Endodermal cell (in vitro differentiated cells): ENCODE results near the gene SBNO2. TPM values are rescaled to one million over a fixed set of nuclear protein-coding genes. Genes with fewer than 3 reads are reported as not detected.

Experiments used
- DNase-seq: peaks from one replicate; pipeline ENCODE4 v3.0.0-alpha.2; 2017
- H3K27ac ChIP-seq: 2 replicates; pipeline ENCODE4 v1.5.1; 2013; ENCODE audit warnings: mild to moderate bottlenecking, low read depth, low read length, moderate library complexity
- H3K27me3 ChIP-seq: 2 replicates; pipeline ENCODE4 v1.6.1; 2013; ENCODE audit warnings: mild to moderate bottlenecking, low read length, moderate library complexity; ENCODE audit not compliant: insufficient read depth, control insufficient read depth, poor library complexity, severe bottlenecking
- H3K36me3 ChIP-seq: 2 replicates; pipeline ENCODE4 v1.7.0; 2013; ENCODE audit warnings: mild to moderate bottlenecking, low read length, moderate library complexity; ENCODE audit not compliant: control insufficient read depth, insufficient read depth
- H3K4me1 ChIP-seq: one replicate; pipeline ENCODE4 v1.7.0; 2013; ENCODE audit warnings: low read length; ENCODE audit not compliant: control insufficient read depth, insufficient read depth
- H3K4me3 ChIP-seq: 2 replicates; pipeline ENCODE4 v1.5.1; 2013; ENCODE audit warnings: mild to moderate bottlenecking, low read length, moderate library complexity
- H3K9ac ChIP-seq: 2 replicates; pipeline ENCODE4 v1.6.1; 2013; ENCODE audit warnings: mild to moderate bottlenecking, low read length, moderate library complexity; ENCODE audit not compliant: poor library complexity, severe bottlenecking; ENCODE audit errors: extremely low read depth
- H3K9me3 ChIP-seq: 2 replicates; pipeline ENCODE4 v1.6.1; 2013; ENCODE audit warnings: mild to moderate bottlenecking, low read length, moderate library complexity; ENCODE audit not compliant: control insufficient read depth
- H3K27ac Mint-ChIP-seq: 2 replicates; pipeline ENCODE4 v1.8.0; 2020; ENCODE audit warnings: mixed read lengths
- H3K27me3 Mint-ChIP-seq: 2 replicates; pipeline ENCODE4 v1.8.0; 2021; ENCODE audit warnings: mild to moderate bottlenecking, mixed read lengths; ENCODE audit not compliant: insufficient read depth
- H3K36me3 Mint-ChIP-seq: 2 replicates; pipeline ENCODE4 v1.8.0; 2020; ENCODE audit warnings: low read depth, mixed read lengths
- H3K4me1 Mint-ChIP-seq: 2 replicates; pipeline ENCODE4 v1.8.0; 2020; ENCODE audit warnings: mixed read lengths
- H3K4me3 Mint-ChIP-seq: 2 replicates; pipeline ENCODE4 v1.8.0; 2020; ENCODE audit warnings: mild to moderate bottlenecking, moderate library complexity, mixed read lengths
- H3K9me3 Mint-ChIP-seq: 2 replicates; pipeline ENCODE4 v1.8.0; 2020; ENCODE audit warnings: mild to moderate bottlenecking, mixed read lengths
- CTCF ChIP-seq: fragments of 200-600 bp; sonication (generic); conservative IDR thresholded peaks from 2 replicates; pipeline ENCODE4 v1.5.0; 2021; ENCODE audit warnings: antibody characterized with exemption, mild to moderate bottlenecking
- WGBS, 2 experiments: methylation state at CpG; one replicate each; pipeline versions ENCODE4 v1.1.5 to v1.1.7; 2013; ENCODE audit warnings: missing lambda C conversion rate in 2 of 2, mixed read lengths in 1 of 2; ENCODE audit not compliant: insufficient coverage in 1 of 2, insufficient read length in 1 of 2; 5-methylcytosine and 5-hydroxymethylcytosine counted together
- total RNA-seq, 2 donors: library from RNA; stranded (reverse); fragmentation: NEBNext Ultra II Directional in 1 of 2; extraction: Animal tissue kit (Norgen Biotek cat#: 25700) in 1 of 2; gene quantifications; 2 replicates in 1 of 2; 3 replicates in 1 of 2; pipeline ENCODE4 v1.2.1, GENCODE V29; 2021

Gene SBNO2
- total RNA-seq, 2 donors from 2014 or later: 43.3 to 50.4 TPM

DNA sequence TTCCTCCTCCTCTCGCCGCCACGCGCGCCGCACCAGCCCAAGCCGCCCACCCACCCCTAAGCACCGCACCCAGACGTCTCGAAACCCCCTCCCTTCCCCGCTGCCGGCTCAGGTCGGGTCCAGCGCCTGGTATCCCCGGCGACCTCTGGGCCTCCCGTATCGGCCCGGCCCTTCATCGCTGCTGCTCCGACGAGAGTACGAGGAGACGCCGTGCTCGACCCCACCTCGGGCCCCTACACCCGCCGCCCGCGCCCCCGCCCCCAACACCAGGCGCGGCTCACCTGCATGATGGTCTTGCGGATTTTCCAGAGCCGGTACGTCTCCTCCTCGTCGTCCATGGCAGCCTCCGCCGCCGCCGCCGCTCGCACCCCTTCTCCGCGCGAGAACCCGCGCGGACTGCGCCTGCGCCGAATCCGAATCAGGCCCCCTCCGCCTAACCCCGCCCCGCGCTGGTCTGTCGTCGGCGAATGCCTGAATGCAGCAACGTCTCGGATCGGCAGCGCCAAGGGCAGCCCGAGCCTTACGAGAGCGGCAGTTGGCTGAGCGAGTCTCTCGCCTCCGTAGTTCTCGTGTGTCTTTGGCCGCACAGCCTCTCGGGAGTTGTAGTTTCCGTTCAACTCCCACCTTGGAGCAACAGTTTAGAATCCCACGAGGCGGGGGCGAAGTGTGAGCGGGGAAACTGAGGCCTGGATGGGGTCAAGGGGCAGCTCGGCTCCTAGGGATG is 78.9 kb downstream of the SBNO2 start, which contains the start of gene POLR2E:
TSS of gene POLR2E (minus strand) at position 398 of the 724 bp plus-strand sequence. CDS start at position 338, 60 bp downstream.
- Histone ChIP-seq H3K27me3 (no peaks in the 10 kb centered on the region), H3K4me3 (peak within 1 kb of the TSS; percentile 87), H3K9me3 (no peaks in the 10 kb centered on the region), H3K4me1 (no peaks in the 10 kb centered on the region), H3K36me3 (peaks cover 30% of the 10 kb centered on the region), H3K9ac (peak within 1 kb of the TSS; percentile 73), H3K27ac (no peak within 1 kb of the TSS)
- 0 to 1% methylated on average over 52 to 81 of the region's 81 CpGs for WGBS, 2 experiments
- peak; percentile 99 for DNase-seq
- TF ChIP-seq CTCF: no peak
- Mint-ChIP-seq H3K9me3 (no peaks in the 10 kb centered on the region), H3K36me3 (peaks cover 22% of the 10 kb centered on the region), H3K27me3 (no peaks in the 10 kb centered on the region), H3K27ac (peak within 1 kb of the TSS; percentile 88), H3K4me3 (peak within 1 kb of the TSS; percentile 86), H3K4me1 (peaks cover 4% of the 10 kb centered on the region)

DNA sequence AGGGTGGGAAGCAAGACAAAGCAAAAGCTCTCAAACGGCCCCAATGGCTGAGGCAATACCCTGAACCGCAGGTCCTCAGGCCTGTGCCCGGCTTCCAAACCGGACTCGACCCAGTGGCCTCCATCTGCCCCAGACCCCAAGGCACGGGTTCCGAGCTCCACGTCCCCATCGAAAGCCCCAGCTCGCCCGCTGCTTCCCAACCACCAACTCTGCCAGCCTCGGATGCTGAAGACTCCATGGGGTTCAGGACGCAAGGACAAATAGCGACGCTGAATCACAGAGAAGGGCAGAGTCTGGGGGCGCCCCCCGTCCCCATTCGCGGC is 79.5 kb downstream of the SBNO2 start:
- Mint-ChIP-seq H3K4me1 (peaks cover 4% of the 10 kb centered on the region), H3K36me3 (peaks cover 22% of the 10 kb centered on the region), H3K27me3 (no peaks in the 10 kb centered on the region), H3K9me3 (no peaks in the 10 kb centered on the region), H3K27ac (peak overlapping the region; percentile 88), H3K4me3 (peak overlapping the region; percentile 86)
- no peak for DNase-seq
- Histone ChIP-seq H3K27ac (no peak overlapping the region), H3K27me3 (no peaks in the 10 kb centered on the region), H3K4me1 (no peaks in the 10 kb centered on the region), H3K9ac (peak overlapping the region; percentile 73), H3K36me3 (peaks cover 30% of the 10 kb centered on the region), H3K4me3 (peak overlapping the region; percentile 87), H3K9me3 (no peaks in the 10 kb centered on the region)
- WGBS, 2 experiments: 0 to 2% methylated on average over 8 to 19 of the region's 19 CpGs
- no peak for TF ChIP-seq CTCF

- H3K27ac ChIP-seq: no peak overlapping the region
- no peaks in the 10 kb centered on the region for H3K9me3 ChIP-seq
- H3K4me3 ChIP-seq: peak overlapping the region; percentile 87
- peak overlapping the region; percentile 73 for H3K9ac ChIP-seq
- H3K27me3 Mint-ChIP-seq: no peaks in the 10 kb centered on the region
- peaks cover 4% of the 10 kb centered on the region for H3K4me1 Mint-ChIP-seq
- no peak for DNase-seq
- no peaks in the 10 kb centered on the region for H3K27me3 ChIP-seq
- no peaks in the 10 kb centered on the region for H3K4me1 ChIP-seq
- no peak for TF ChIP-seq CTCF
- WGBS, 2 experiments: 83 to 88% methylated on average over 29 to 32 of the region's 32 CpGs
- H3K9me3 Mint-ChIP-seq: no peaks in the 10 kb centered on the region
- H3K4me3 Mint-ChIP-seq: peak overlapping the region; percentile 86
- H3K36me3 Mint-ChIP-seq: peaks cover 22% of the 10 kb centered on the region
- H3K36me3 ChIP-seq: peaks cover 30% of the 10 kb centered on the region
- H3K27ac Mint-ChIP-seq: peak overlapping the region; percentile 88
Measured at GRCh38 chr19:1093811-1094553, 80.1 kb downstream of the SBNO2 start.
